GM12878 (cell line): Measurements from ENCODE around the gene ENPP7. TPM values are rescaled to one million over a fixed set of nuclear protein-coding genes. Genes with fewer than 3 reads are reported as not detected.

Source experiments
- ATAC-seq: fragments of 200-7000 bp; cut with Tn5 transposase; 3 replicates; pipeline ENCODE4 v1.9.1; 2020; ENCODE audit warnings: mild to moderate bottlenecking, moderate library complexity
- BruUV-seq: library from RNA; stranded (reverse); fragments of 400-500 nt; replicated peaks from 2 replicates; lab custom pipeline; 2021; lab: Mats Ljungman, UMichigan
- CTCF ChIA-PET: fragments of 300-600 bp; sonication (Branson Sonifier 250); formaldehyde crosslinking; extraction: SDS; loops from one replicate; lab custom pipeline; 2021; ENCODE audit warnings: inconsistent platforms; lab: Yijun Ruan, JAX
- POLR2A ChIA-PET: fragments of 350-600 bp; formaldehyde crosslinking; extraction: SDS; loops from one replicate; lab custom pipeline; 2021; ENCODE audit warnings: inconsistent platforms; lab: Charles Lee
- RAD21 ChIA-PET: fragments of 300-600 bp; sonication (Branson Sonifier 250); formaldehyde crosslinking; loops from one replicate; lab custom pipeline; 2023; ENCODE audit warnings: antibody characterized with exemption; ENCODE audit not compliant: unreplicated experiment; lab: Charles Lee
- SMC1A ChIA-PET: fragments of 300-600 bp; sonication (Branson Sonifier 250); formaldehyde crosslinking; loops from one replicate; lab custom pipeline; 2023; ENCODE audit not compliant: unreplicated experiment, uncharacterized antibody; lab: Charles Lee
- DNase-seq: peaks from one replicate; pipeline ENCODE4 v3.0.0-alpha.2; 2011; ENCODE audit warnings: low read depth, low spot score
- FAIRE-seq: peaks from 3 replicates; lab custom pipeline; 2011; peaks lifted over from hg19 to GRCh38; lab: Jason Lieb, UNC
- H2AFZ ChIP-seq: 2 replicates; pipeline ENCODE4 v1.6.0; 2011; ENCODE audit warnings: low read depth, low read length, control low read depth; ENCODE audit not compliant: control insufficient read depth
- H3K27ac ChIP-seq: 2 replicates; pipeline ENCODE4 v1.5.1; 2011; ENCODE audit warnings: control low read depth; ENCODE audit not compliant: control insufficient read depth, insufficient read depth
- H3K27me3 ChIP-seq, 2 experiments: replicated peaks in 1 of 2; 2 replicates each; pipeline versions ENCODE4 v1.6.0 to v1.6.1; 2011; ENCODE audit warnings: low read length in 1 of 2; ENCODE audit not compliant: control insufficient read depth in 2 of 2, insufficient read depth in 2 of 2
- H3K36me3 ChIP-seq, 2 experiments: 2 replicates each; pipeline ENCODE4 v1.5.1; 2011; ENCODE audit warnings: low read length in 1 of 2; ENCODE audit not compliant: control insufficient read depth in 2 of 2, insufficient read depth in 2 of 2
- H3K4me1 ChIP-seq: 2 replicates; pipeline ENCODE4 v1.6.1; 2011; ENCODE audit warnings: mild to moderate bottlenecking, low read length, moderate library complexity, mixed read lengths; ENCODE audit not compliant: control insufficient read depth, insufficient read depth
- H3K4me2 ChIP-seq: 2 replicates; pipeline ENCODE4 v1.6.0; 2011; ENCODE audit warnings: control low read depth; ENCODE audit not compliant: control insufficient read depth, insufficient read depth
- H3K4me3 ChIP-seq: fragments of 200-600 bp; sonication (generic); 2 replicates; pipeline ENCODE4 v1.5.1; 2016
- H3K79me2 ChIP-seq: 2 replicates; pipeline ENCODE4 v1.6.0; 2011; ENCODE audit warnings: low read length; ENCODE audit not compliant: control insufficient read depth, insufficient read depth
- H3K9ac ChIP-seq: 2 replicates; pipeline ENCODE4 v1.8.0; 2011; ENCODE audit warnings: low read length, control low read depth, mixed read lengths; ENCODE audit not compliant: control insufficient read depth, insufficient read depth
- H3K9me3 ChIP-seq: replicated peaks from 3 replicates; pipeline ENCODE4 v1.5.1; 2011; ENCODE audit warnings: mild to moderate bottlenecking, low read length; ENCODE audit not compliant: control insufficient read depth, insufficient read depth
- H4K20me1 ChIP-seq: 2 replicates; pipeline ENCODE4 v1.6.0; 2011; ENCODE audit not compliant: control insufficient read depth, insufficient read depth
- ATF7 ChIP-seq: fragments of 450-650 bp; IDR thresholded peaks from 2 replicates; pipeline ENCODE4 v1.6.1; 2016; ENCODE audit warnings: low read depth, mild to moderate bottlenecking
- E2F4 ChIP-seq: IDR thresholded peaks from 2 replicates; pipeline ENCODE4 v1.6.1; 2012; ENCODE audit warnings: low read depth, low read length, improper control_type of control experiment
- EP300 ChIP-seq, 2 experiments: fragments of 150-350 bp in 1 of 2; IDR thresholded peaks; 2 replicates each; pipeline ENCODE4 v1.6.1; 2011 to 2012; ENCODE audit warnings: low read depth in 2 of 2, low read length in 2 of 2, borderline replicate concordance in 1 of 2, improper control_type of control experiment in 1 of 2, inconsistent platforms in 1 of 2; ENCODE audit not compliant: control insufficient read depth in 1 of 2
- NR2C2 ChIP-seq: IDR thresholded peaks from 2 replicates; pipeline ENCODE4 v1.6.1; 2011; ENCODE audit warnings: borderline replicate concordance, low read depth; ENCODE audit not compliant: control insufficient read depth, insufficient read length
- SMAD1 ChIP-seq: fragments of 450-650 bp; IDR thresholded peaks from 2 replicates; pipeline ENCODE4 v1.6.1; 2018; ENCODE audit warnings: mild to moderate bottlenecking, low read depth; ENCODE audit not compliant: partially characterized antibody
- ZNF592 ChIP-seq: fragments of 450-650 bp; IDR thresholded peaks from 2 replicates; pipeline ENCODE4 v1.6.1; 2017; ENCODE audit warnings: mild to moderate bottlenecking, moderate library complexity
- WGBS: methylation state at CpG from one replicate; pipeline ENCODE4 v1.1.6; 2016; ENCODE audit warnings: low lambda C conversion rate; ENCODE audit not compliant: insufficient replicate concordance, insufficient coverage; ENCODE audit errors: missing lambda C conversion rate; 5-methylcytosine and 5-hydroxymethylcytosine counted together
- in situ Hi-C: fragments of 300-500 bp; cut with MboI; formaldehyde crosslinking; loops from 9 replicates; pipeline ENCODE4 v1.14.3; 2018; ENCODE audit warnings: mixed read lengths
- intact Hi-C: fragments of 100-400 bp; cut with micrococcal nuclease; formaldehyde crosslinking; loops from one replicate; pipeline ENCODE4 v1.14.2; 2022; ENCODE audit not compliant: unreplicated experiment
- polyA plus RNA-seq, 11 experiments: library from polyadenylated mRNA; depleted of rRNA in 4 of 11; unstranded in 6 of 11; stranded (reverse) in 5 of 11; fragments of >200 nt; fragmentation: Nextera tagmentation in 4 of 11; fragmentation: Illumina TruSeq in 1 of 11; extraction: Ambion mirVana in 4 of 11; extraction: Trizol in 1 of 11; gene quantifications; 1 replicate in 1 of 11; 2 replicates in 10 of 11; pipeline versions ENCODE4 v1.2.1 to v1.2.3, GENCODE V29; 2011 to 2016; ENCODE audit warnings: inconsistent platforms in 2 of 11, missing spikeins in 2 of 11, low read depth in 1 of 11
- total RNA-seq, 4 experiments: library from RNA; depleted of rRNA in 3 of 4; stranded (reverse); fragments of >200 nt in 3 of 4; fragmentation: Illumina TruSeq in 1 of 4; extraction: Trizol in 1 of 4; gene quantifications; 2 replicates each; pipeline versions ENCODE4 v1.2.1 to v1.2.3, GENCODE V29; 2013 to 2021

The ENPP7 gene
- total and polyA plus RNA-seq, 10 of the 15 experiments (the other 5 are each of a cell fraction or from before 2014, with no cell fraction given), result 0.04 to 0.41 (median 0.18) TPM; not detected in 1

GRCh38 chr17:79784353-79785016 is 53.7 kb downstream of the ENPP7 start (continued):
- no peak for TF ChIP-seq ZNF592

- H3K27me3 ChIP-seq, result peaks cover 7 to 8% of the 10 kb centered on the region in 2 experiments; a peak in 3 of 4 replicates
- ATAC-seq, result no peak
- POLR2A ChIA-PET, result no interaction called here
- RAD21 ChIA-PET, result no interaction called here
- H2AFZ ChIP-seq, result no peak overlapping the region
- H3K9ac ChIP-seq, result no peak overlapping the region
- FAIRE-seq, result no peak
- no peaks in the 10 kb centered on the region for H3K9me3 ChIP-seq
- H3K4me1 ChIP-seq, result peaks cover 3% of the 10 kb centered on the region
- H3K79me2 ChIP-seq, result no peaks in the 10 kb centered on the region
- H3K4me2 ChIP-seq, result no peak overlapping the region
- no peak for DNase-seq
- in situ Hi-C loops (loop anchor here (5.0 kb wide), 1 partner anchor 187 kb away; no protein-coding TSS in a partner anchor), intact Hi-C loops (no loop called here)
- no peak overlapping the region for H3K4me3 ChIP-seq
- no peaks in the 10 kb centered on the region for H3K36me3 ChIP-seq
- SMC1A ChIA-PET, result no interaction called here
- BruUV-seq, result no TSS peak
- 51% methylated on average over 17 of the region's 17 CpGs for WGBS
- CTCF ChIA-PET, result no interaction called here
- no peaks in the 10 kb centered on the region for H4K20me1 ChIP-seq
- TF ChIP-seq E2F4 (no peak), ATF7 (no peak), NR2C2 (no peak), SMAD1 (no peak), EP300 (IDR thresholded peaks at IDR 0.05; ENCODE audit: borderline replicate concordance in 1 of 2, control insufficient read depth in 1 of 2, low read depth in 2 of 2, low read length in 2 of 2) (no peak)
- H3K27ac ChIP-seq, result no peak overlapping the region
Observed at GRCh38 chr17:79785017-79785899, 54.5 kb downstream of the ENPP7 start.
